ENCODE measurements around the gene SCAF8.

The SCAF8 gene

GRCh38 chr6:154757352-154758050 is 24.3 kb downstream of the SCAF8 start (continued):
- TF ChIP-seq PRDM6 (tag by site-specific recombination; IDR thresholded peaks at IDR 0.05), result peak; percentile 63
- no peak for TF ChIP-seq ZNF473 (tag by site-specific recombination; IDR thresholded peaks at IDR 0.05)
- TF ChIP-seq GLIS1 (tag by site-specific recombination; IDR thresholded peaks at IDR 0.05), result no peak
- 0 out of 2 replicates have a peak, but pooled peaks have one; percentile 31 for TF ChIP-seq ZEB2 (tag by site-specific recombination; IDR thresholded peaks at IDR 0.05)
- no peak for TF ChIP-seq ZNF274 (IDR thresholded peaks at IDR 0.05; ENCODE audit: low read length)
- TF ChIP-seq ZNF274 (tag by site-specific recombination; IDR thresholded peaks at IDR 0.05; ENCODE audit: borderline replicate concordance), result no peak
- TF ChIP-seq ZNF623 (tag by site-specific recombination; IDR thresholded peaks at IDR 0.05), result no peak
- TF ChIP-seq ZNF777 (tag by site-specific recombination; IDR thresholded peaks at IDR 0.05; ENCODE audit: borderline replicate concordance), result no peak
- TF ChIP-seq ZNF645 (tag by site-specific recombination; IDR thresholded peaks at IDR 0.05), result no peak
- TF ChIP-seq ZNF48 (tag by site-specific recombination; IDR thresholded peaks at IDR 0.05), result no peak
- no peak for TF ChIP-seq ZNF658 (tag by site-specific recombination; IDR thresholded peaks at IDR 0.05)
- peak; percentile 76 for TF ChIP-seq ZBTB17 (tag by site-specific recombination; IDR thresholded peaks at IDR 0.05)
- no peak for TF ChIP-seq ZNF664 (tag by site-specific recombination; IDR thresholded peaks at IDR 0.05)
- no peak for TF ChIP-seq ZNF707 (tag by site-specific recombination; IDR thresholded peaks at IDR 0.05)
- no peak for TF ChIP-seq ZNF175 (tag by site-specific recombination; IDR thresholded peaks at IDR 0.05)
- no peak for TF ChIP-seq ZNF280C (tag by site-specific recombination; IDR thresholded peaks at IDR 0.05)
- no peak for TF ChIP-seq ZNF660 (tag by site-specific recombination; IDR thresholded peaks at IDR 0.05)
- no peak for TF ChIP-seq ZSCAN18 (tag by site-specific recombination; IDR thresholded peaks at IDR 0.05)
- no peak for TF ChIP-seq ZNF624 (tag by site-specific recombination; IDR thresholded peaks at IDR 0.05)
- no peak for TF ChIP-seq RBAK (tag by site-specific recombination; IDR thresholded peaks at IDR 0.05)
- TF ChIP-seq ZNF239 (tag by site-specific recombination; IDR thresholded peaks at IDR 0.05), result no peak
- no peak for TF ChIP-seq ZNF24 (tag by site-specific recombination; IDR thresholded peaks at IDR 0.05)
- TF ChIP-seq ZNF510 (tag by site-specific recombination; IDR thresholded peaks at IDR 0.05; ENCODE audit: insufficient replicate concordance), result no peak
- no peak for TF ChIP-seq ZNF571 (tag by site-specific recombination; IDR thresholded peaks at IDR 0.05)
- TF ChIP-seq ZNF701 (tag by site-specific recombination; IDR thresholded peaks at IDR 0.05), result no peak
- no peak for TF ChIP-seq REPIN1 (tag by site-specific recombination; IDR thresholded peaks at IDR 0.05; ENCODE audit: low read depth)
- TF ChIP-seq ZNF704 (tag by site-specific recombination; IDR thresholded peaks at IDR 0.05), result no peak
- TF ChIP-seq ZBTB6 (tag by site-specific recombination; IDR thresholded peaks at IDR 0.05), result peak; percentile 25; the same call in 1 of the 2 replicates
- TF ChIP-seq ZNF398 (tag by site-specific recombination; IDR thresholded peaks at IDR 0.05), result no peak

All from HEK293 (cell line).